Vagina (tissue), 2 donors: ENCODE results near the gene UGP2.

ENCODE experiments used
- CTCF ChIP-seq, 3 experiments: fragments of 450-650 bp in 2 of 3; fragments of 200-600 bp in 1 of 3; sonication (generic) in 1 of 3; IDR thresholded peaks; one replicate each; pipeline ENCODE4 v1.5.1; 2017 to 2019; ENCODE audit warnings: antibody characterized with exemption in 3 of 3, mild to moderate bottlenecking in 2 of 3, moderate library complexity in 2 of 3
- POLR2A ChIP-seq, 2 donors: fragments of 450-650 bp; IDR thresholded peaks; one replicate each; pipeline ENCODE4 v1.6.1; 2017; ENCODE audit warnings: antibody characterized with exemption in 2 of 2, mild to moderate bottlenecking in 2 of 2, moderate library complexity in 2 of 2
- POLR2AphosphoS5 ChIP-seq, 2 donors: sonication (generic); formaldehyde crosslinking; IDR thresholded peaks; one replicate each; pipeline ENCODE4 v1.9.0; 2017; ENCODE audit warnings: antibody characterized with exemption in 2 of 2, mild to moderate bottlenecking in 2 of 2, low read depth in 1 of 2; ENCODE audit not compliant: insufficient read depth in 1 of 2

GRCh38 chr2:63893163-63893562 is 51.5 kb downstream of the UGP2 start:
- TF ChIP-seq CTCF (IDR thresholded peaks at IDR 0.05) (no peak), POLR2A (IDR thresholded peaks at IDR 0.05) (no peak), POLR2AphosphoS5 (IDR thresholded peaks at IDR 0.05; ENCODE audit: insufficient read depth in 1 of 2, low read depth in 1 of 2) (no peak)
